ENCODE data around the gene MSL1. TPM values are rescaled to one million over a fixed set of nuclear protein-coding genes. Genes with fewer than 3 reads are reported as not detected.

Gene MSL1
- total RNA-seq, 1 donor from 2014 or later: 27.1 TPM

- DNase-seq (ENCODE audit: low read depth) (no peak), FAIRE-seq (no peak)
- no peak for TF ChIP-seq CTCF (IDR thresholded peaks at IDR 0.05; ENCODE audit: insufficient read depth, low read length, severe bottlenecking)
- no peaks in the 10 kb centered on the region for H3K27me3 ChIP-seq (ENCODE audit: control insufficient read depth, insufficient read depth, low read length)
- H3K36me3 ChIP-seq (ENCODE audit: control insufficient read depth, insufficient read depth, low read length): no peaks in the 10 kb centered on the region
- no peak overlapping the region for H3K4me3 ChIP-seq (ENCODE audit: low read depth, low read length)
Observed at GRCh38 chr17:40107522-40108174, 14.1 kb upstream of the MSL1 start.

- Histone ChIP-seq H3K36me3 (ENCODE audit: control insufficient read depth, insufficient read depth, low read length) (no peaks in the 10 kb centered on the region), H3K4me3 (ENCODE audit: low read depth, low read length) (no peak overlapping the region), H3K27me3 (ENCODE audit: control insufficient read depth, insufficient read depth, low read length) (no peaks in the 10 kb centered on the region)
- DNase-seq (ENCODE audit: low read depth): no peak
- TF ChIP-seq CTCF (IDR thresholded peaks at IDR 0.05; ENCODE audit: insufficient read depth, low read length, severe bottlenecking): peak; percentile 9
- FAIRE-seq: no peak
Observed at GRCh38 chr17:40108970-40109824, 12.6 kb upstream of the MSL1 start.

DNA sequence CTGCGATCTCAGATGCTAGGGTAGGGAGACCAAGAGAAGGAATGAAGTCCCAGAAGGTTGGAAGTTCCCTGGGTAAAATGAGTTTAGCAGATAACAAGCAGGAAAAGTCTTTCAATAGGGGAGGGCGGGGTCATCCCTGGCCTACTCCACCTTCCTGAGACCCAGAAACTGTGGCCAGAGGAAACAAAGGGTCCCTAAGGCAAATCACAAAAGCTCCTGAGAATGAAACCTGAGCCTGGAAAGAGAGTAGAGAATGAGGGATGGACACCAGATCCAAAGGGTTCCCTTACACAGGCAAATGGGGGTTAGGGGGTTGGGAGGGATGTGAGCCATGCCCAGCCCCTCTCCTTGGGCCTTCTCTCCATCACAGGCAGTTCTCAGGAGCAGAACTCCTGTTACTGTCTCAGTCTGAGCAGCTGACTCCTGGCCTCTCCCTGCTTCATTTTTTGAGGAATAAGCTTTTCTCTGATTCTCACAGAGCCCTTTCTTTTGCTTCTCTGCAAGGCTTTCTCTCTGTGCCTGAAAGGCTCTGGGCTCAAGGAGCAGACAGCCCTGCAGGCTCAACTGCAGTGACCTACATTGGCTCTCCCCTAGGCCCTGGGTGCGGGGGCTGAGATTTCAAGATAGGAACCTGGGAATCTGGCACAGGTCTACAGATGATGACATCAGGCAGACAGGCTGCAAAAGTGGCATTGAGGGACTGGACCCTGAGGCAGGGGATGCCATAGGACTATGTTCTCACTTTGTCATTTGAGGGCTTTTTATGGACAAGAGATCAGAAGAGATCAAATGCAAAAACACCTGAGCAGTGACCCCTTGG lies 11.5 kb upstream of the MSL1 start:
- FAIRE-seq: no peak
- no peak for TF ChIP-seq CTCF (IDR thresholded peaks at IDR 0.05; ENCODE audit: insufficient read depth, low read length, severe bottlenecking)
- Histone ChIP-seq H3K4me3 (ENCODE audit: low read depth, low read length) (no peak overlapping the region), H3K36me3 (ENCODE audit: control insufficient read depth, insufficient read depth, low read length) (no peaks in the 10 kb centered on the region), H3K27me3 (ENCODE audit: control insufficient read depth, insufficient read depth, low read length) (no peaks in the 10 kb centered on the region)
- no peak for DNase-seq (ENCODE audit: low read depth)

GRCh38 chr17:40111221-40112128 lies 10.3 kb upstream of the MSL1 start:
- DNase-seq (ENCODE audit: low read depth) (peak; percentile 77), FAIRE-seq (no peak)
- peak; percentile 86 for TF ChIP-seq CTCF (IDR thresholded peaks at IDR 0.05; ENCODE audit: insufficient read depth, low read length, severe bottlenecking)
- Histone ChIP-seq H3K4me3 (ENCODE audit: low read depth, low read length) (no peak overlapping the region), H3K27me3 (ENCODE audit: control insufficient read depth, insufficient read depth, low read length) (no peaks in the 10 kb centered on the region), H3K36me3 (ENCODE audit: control insufficient read depth, insufficient read depth, low read length) (no peaks in the 10 kb centered on the region)

GRCh38 chr17:40112191-40112711 lies 9.5 kb upstream of the MSL1 start:
- DNase-seq (ENCODE audit: low read depth): no peak
- Histone ChIP-seq H3K4me3 (ENCODE audit: low read depth, low read length) (no peak overlapping the region), H3K36me3 (ENCODE audit: control insufficient read depth, insufficient read depth, low read length) (no peaks in the 10 kb centered on the region), H3K27me3 (ENCODE audit: control insufficient read depth, insufficient read depth, low read length) (no peaks in the 10 kb centered on the region)
- FAIRE-seq: no peak
- no peak for TF ChIP-seq CTCF (IDR thresholded peaks at IDR 0.05; ENCODE audit: insufficient read depth, low read length, severe bottlenecking)

Data from bronchial epithelial cell (primary cell).